Skeletal muscle satellite cell (primary cell): Measurements from ENCODE around the gene ANKRD12. TPM values are rescaled to one million over a fixed set of nuclear protein-coding genes. Genes with fewer than 3 reads are reported as not detected.
A peak's percentile ranks its signal among the peaks of the same experiment; 100 is the strongest.
"Not testable (repeated sequence)": the region's sequence is repeated elsewhere in the genome, so short reads cannot be mapped to it uniquely, and the experiment has no call there.

Experiments
- H3K27me3 ChIP-seq: 2 replicates; pipeline ENCODE4 v1.7.0; 2013; ENCODE audit warnings: low read length; ENCODE audit not compliant: control insufficient read depth, insufficient read depth
- H3K36me3 ChIP-seq: 2 replicates; pipeline ENCODE4 v1.7.0; 2013; ENCODE audit warnings: mild to moderate bottlenecking, control low read depth, low read length; ENCODE audit not compliant: insufficient read depth
- H3K4me1 ChIP-seq: 2 replicates; pipeline ENCODE4 v1.7.0; 2013; ENCODE audit warnings: low read length; ENCODE audit not compliant: control insufficient read depth, insufficient read depth
- H3K4me2 ChIP-seq: 2 replicates; pipeline ENCODE4 v1.7.0; 2013; ENCODE audit warnings: mild to moderate bottlenecking, low read length
- H3K4me3 ChIP-seq: 2 replicates; pipeline ENCODE4 v1.7.0; 2013; ENCODE audit warnings: low read length
- H3K9ac ChIP-seq: 2 replicates; pipeline ENCODE4 v1.7.0; 2013; ENCODE audit warnings: mild to moderate bottlenecking, low read depth, low read length, moderate library complexity
- H3K9me3 ChIP-seq: replicated peaks from 2 replicates; pipeline ENCODE4 v1.7.0; 2013; ENCODE audit warnings: mild to moderate bottlenecking, control low read depth, low read length
- total RNA-seq: library from RNA; depleted of rRNA; stranded (reverse); fragments of >200 nt; gene quantifications from 2 replicates; pipeline ENCODE4 v1.2.3, GENCODE V29; 2012; rRNA removed

The ANKRD12 gene
- total RNA-seq: 15.1 and 17.5 TPM in 2 replicates

GRCh38 chr18:9136315-9137155 is at the start of gene ANKRD12:
ANKRD12 (plus strand) TSS chr18:9136781; CDS start chr18:9182433, 45,652 bp downstream.
- Histone ChIP-seq H3K9me3 (no peaks in the 10 kb centered on the region), H3K4me1 (peaks cover 32% of the 10 kb centered on the region), H3K9ac (peak within 1 kb of the TSS; percentile 94), H3K4me2 (peak within 1 kb of the TSS; percentile 90), H3K27me3 (no peaks in the 10 kb centered on the region), H3K4me3 (peak within 1 kb of the TSS; percentile 93), H3K36me3 (peaks cover 19% of the 10 kb centered on the region)

GRCh38 chr18:9087144-9087543 is 49.4 kb upstream of the ANKRD12 start:
- H3K9ac ChIP-seq: no peak overlapping the region
- H3K9me3 ChIP-seq: no peaks in the 10 kb centered on the region
- no peaks in the 10 kb centered on the region for H3K4me1 ChIP-seq
- no peak overlapping the region for H3K4me3 ChIP-seq
- H3K27me3 ChIP-seq: no peaks in the 10 kb centered on the region
- H3K36me3 ChIP-seq: no peaks in the 10 kb centered on the region
- H3K4me2 ChIP-seq: no peak overlapping the region

- no peak overlapping the region for H3K4me3 ChIP-seq
- H3K4me2 ChIP-seq: no peak overlapping the region
- no peaks in the 10 kb centered on the region for H3K9me3 ChIP-seq
- H3K9ac ChIP-seq: no peak overlapping the region
- H3K27me3 ChIP-seq: no peaks in the 10 kb centered on the region
- H3K4me1 ChIP-seq: no peaks in the 10 kb centered on the region
- no peaks in the 10 kb centered on the region for H3K36me3 ChIP-seq
These were observed 48.3 kb upstream of the ANKRD12 start for GRCh38 chr18:9088252-9088651.

GRCh38 chr18:9088727-9089126 is 47.9 kb upstream of the ANKRD12 start:
- not testable (repeated sequence) for H3K9ac ChIP-seq, H3K4me3 ChIP-seq, H3K27me3 ChIP-seq, H3K9me3 ChIP-seq, H3K4me2 ChIP-seq, H3K36me3 ChIP-seq, H3K4me1 ChIP-seq

- no peaks in the 10 kb centered on the region for H3K27me3 ChIP-seq
- H3K4me1 ChIP-seq: peaks cover 16% of the 10 kb centered on the region
- no peak overlapping the region for H3K4me3 ChIP-seq
- no peak overlapping the region for H3K9ac ChIP-seq
- no peaks in the 10 kb centered on the region for H3K9me3 ChIP-seq
- H3K36me3 ChIP-seq: no peaks in the 10 kb centered on the region
- no peak overlapping the region for H3K4me2 ChIP-seq
These were observed 46.0 kb upstream of the ANKRD12 start for GRCh38 chr18:9090578-9090977.

GRCh38 chr18:9091066-9091476 is 45.5 kb upstream of the ANKRD12 start:
- no peak overlapping the region for H3K4me3 ChIP-seq
- no peak overlapping the region for H3K9ac ChIP-seq
- H3K4me1 ChIP-seq: peaks cover 19% of the 10 kb centered on the region
- no peak overlapping the region for H3K4me2 ChIP-seq
- H3K9me3 ChIP-seq: no peaks in the 10 kb centered on the region
- no peaks in the 10 kb centered on the region for H3K27me3 ChIP-seq
- H3K36me3 ChIP-seq: no peaks in the 10 kb centered on the region

- Histone ChIP-seq H3K4me2 (no peak overlapping the region), H3K27me3 (no peaks in the 10 kb centered on the region), H3K36me3 (no peaks in the 10 kb centered on the region), H3K4me3 (no peak overlapping the region), H3K9ac (no peak overlapping the region), H3K4me1 (peaks cover 19% of the 10 kb centered on the region), H3K9me3 (no peaks in the 10 kb centered on the region)
These were observed 43.9 kb upstream of the ANKRD12 start for GRCh38 chr18:9092665-9093064.

GRCh38 chr18:9093109-9093508 is 43.5 kb upstream of the ANKRD12 start:
- not testable (repeated sequence) for H3K27me3 ChIP-seq, H3K4me3 ChIP-seq, H3K9ac ChIP-seq, H3K36me3 ChIP-seq, H3K9me3 ChIP-seq, H3K4me2 ChIP-seq
- H3K4me1 ChIP-seq: peaks cover 19% of the 10 kb centered on the region

- Histone ChIP-seq H3K9me3 (no peaks in the 10 kb centered on the region), H3K4me2 (peak overlapping the region; percentile 65), H3K9ac (peak overlapping the region; percentile 60), H3K36me3 (no peaks in the 10 kb centered on the region), H3K4me1 (peaks cover 19% of the 10 kb centered on the region), H3K27me3 (no peaks in the 10 kb centered on the region), H3K4me3 (peak overlapping the region; percentile 34)
These were observed 42.0 kb upstream of the ANKRD12 start for GRCh38 chr18:9094307-9095226.

GRCh38 chr18:9095297-9096006 is 41.1 kb upstream of the ANKRD12 start:
- H3K27me3 ChIP-seq: no peaks in the 10 kb centered on the region
- peaks cover 19% of the 10 kb centered on the region for H3K4me1 ChIP-seq
- no peaks in the 10 kb centered on the region for H3K9me3 ChIP-seq
- peak overlapping the region; percentile 48 for H3K4me2 ChIP-seq
- peak overlapping the region; percentile 5 for H3K4me3 ChIP-seq
- peak overlapping the region; percentile 8 for H3K9ac ChIP-seq
- H3K36me3 ChIP-seq: no peaks in the 10 kb centered on the region

- no peaks in the 10 kb centered on the region for H3K36me3 ChIP-seq
- peaks cover 24% of the 10 kb centered on the region for H3K4me1 ChIP-seq
- H3K27me3 ChIP-seq: no peaks in the 10 kb centered on the region
- H3K9me3 ChIP-seq: no peaks in the 10 kb centered on the region
- H3K4me2 ChIP-seq: no peak overlapping the region
- no peak overlapping the region for H3K4me3 ChIP-seq
- no peak overlapping the region for H3K9ac ChIP-seq
These were observed 40.6 kb upstream of the ANKRD12 start for GRCh38 chr18:9096007-9096371.
